Subcutaneous adipose tissue (tissue), 4 donors: ENCODE data around the gene PREB. TPM values are rescaled to one million over a fixed set of nuclear protein-coding genes. Genes with fewer than 3 reads are reported as not detected.

Experiments used
- CTCF ChIP-seq: fragments of 450-650 bp; IDR thresholded peaks from one replicate; pipeline ENCODE4 v1.5.1; 2016; ENCODE audit warnings: low read depth, mild to moderate bottlenecking, control low read depth, antibody characterized with exemption, moderate library complexity
- total RNA-seq, 4 donors: library from RNA; depleted of rRNA; stranded (reverse); fragments of >200 nt; gene quantifications; one replicate each; pipeline ENCODE4 v1.1.0, GENCODE V29; 2016

PREB gene
- total RNA-seq, 4 donors from 2014 or later = 43.5 to 63.3 (median 52.4) TPM

GRCh38 chr2:27150639-27151230 lies 16.3 kb upstream of the PREB start:
- TF ChIP-seq CTCF = no peak

GRCh38 chr2:27149570-27150405 lies 15.4 kb upstream of the PREB start:
- no peak for TF ChIP-seq CTCF

GRCh38 chr2:27148801-27149439 lies 14.5 kb upstream of the PREB start, which contains the start of gene TCF23:
TSS of gene TCF23 (plus strand) at chr2:27149004. CDS start at chr2:27149134, 130 bp downstream.
- TF ChIP-seq CTCF = no peak

DNA sequence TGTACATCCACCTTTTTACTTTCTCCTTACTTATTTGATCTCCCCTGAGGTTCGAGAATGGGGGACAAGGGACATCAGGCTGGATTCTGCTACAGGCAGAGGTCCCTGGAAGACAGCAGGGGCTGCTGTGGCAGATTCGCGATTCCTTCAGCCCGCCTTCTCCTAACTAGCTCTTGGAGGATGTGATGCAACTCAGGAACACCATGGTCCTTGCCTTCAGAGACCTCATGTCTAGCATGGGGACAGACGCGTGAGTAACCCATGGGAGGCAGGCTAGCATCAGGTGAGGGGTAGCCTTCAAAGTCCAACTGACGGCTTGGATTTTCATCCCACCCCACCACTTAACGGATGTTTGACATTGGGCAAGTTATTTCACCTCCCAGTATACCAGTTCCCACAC lies 13.5 kb upstream of the PREB start:
- TF ChIP-seq CTCF = no peak

DNA sequence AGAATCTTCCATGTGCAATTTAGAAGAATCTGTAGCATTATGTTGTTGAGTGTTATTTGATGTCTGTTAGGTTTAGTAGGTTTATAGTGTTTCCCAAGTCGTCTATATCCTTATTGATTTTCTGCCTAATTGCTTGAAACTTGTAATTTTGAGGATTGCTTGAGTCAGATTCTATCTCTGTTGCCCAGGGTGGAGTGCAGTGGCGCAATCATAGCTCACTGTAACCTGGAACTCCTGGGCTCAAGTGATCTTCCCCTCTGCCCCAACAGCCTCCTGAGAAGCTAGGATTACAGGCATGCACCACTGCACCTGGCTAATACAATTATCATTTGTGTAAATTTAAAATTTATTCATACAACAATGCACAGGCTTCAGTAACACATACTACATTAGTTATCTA lies 11.2 kb upstream of the PREB start:
- TF ChIP-seq CTCF = no peak

DNA sequence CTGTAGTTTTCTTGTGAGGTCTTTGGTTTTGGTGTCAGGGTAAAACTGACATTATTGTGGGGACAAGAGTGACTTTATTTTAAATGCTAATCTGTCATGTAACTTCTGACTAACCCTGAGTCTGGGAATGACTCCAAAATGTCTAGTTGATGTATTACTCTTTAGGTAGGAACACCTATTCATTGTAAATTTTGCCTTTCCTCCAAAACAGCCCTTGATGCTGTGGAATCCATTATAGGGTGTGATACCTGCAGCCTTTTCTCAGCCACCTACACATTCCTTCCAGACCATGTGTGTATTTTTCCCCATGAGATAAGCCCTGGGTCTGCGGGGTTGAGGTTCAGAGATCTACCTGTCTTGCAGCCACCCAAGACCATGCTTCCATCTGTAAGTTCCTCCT lies 8.8 kb upstream of the PREB start:
- no peak for TF ChIP-seq CTCF

DNA sequence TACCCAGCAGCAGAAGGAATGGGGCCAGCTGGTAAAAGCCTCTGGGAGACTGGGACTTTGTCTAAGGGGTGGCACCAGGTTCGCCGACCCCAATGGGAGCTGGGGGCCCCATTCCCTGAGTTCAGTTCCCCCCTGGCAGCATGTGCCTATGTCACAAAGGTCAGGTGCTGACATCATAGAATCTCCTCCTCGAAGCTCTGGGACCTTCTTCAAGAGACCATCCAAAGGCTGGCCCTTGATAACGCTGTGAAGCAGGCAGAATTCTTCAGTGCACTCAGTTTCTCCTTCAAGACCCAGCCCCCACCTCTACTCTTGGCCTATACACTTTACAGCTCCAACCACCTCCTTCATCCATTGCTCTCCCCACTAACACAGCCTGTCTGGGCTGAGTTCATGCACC lies 4.9 kb upstream of the PREB start, which contains the start of gene PRR30:
TSS of gene PRR30 (minus strand) at position 101 of the 400 bp plus-strand sequence. CDS start 1,081 bp downstream, outside the sequence.
- TF ChIP-seq CTCF = no peak
